H9 (cell line): ENCODE measurements around the gene P4HA2. TPM values are rescaled to one million over a fixed set of nuclear protein-coding genes. Genes with fewer than 3 reads are reported as not detected.

Experiments used
- DNase-seq: peaks from one replicate; pipeline ENCODE4 v3.0.0-alpha.2; 2017
- H2AFZ ChIP-seq: one replicate; pipeline ENCODE4 v1.6.1; 2013; ENCODE audit warnings: mild to moderate bottlenecking, low read length, control low read depth, moderate library complexity
- H2AK5ac ChIP-seq: 2 replicates; pipeline ENCODE4 v1.6.1; 2013; ENCODE audit warnings: low read length, control low read depth, mixed read lengths; ENCODE audit not compliant: insufficient read length
- H2BK120ac ChIP-seq: one replicate; pipeline ENCODE4 v1.6.1; 2013; ENCODE audit warnings: low read depth, mild to moderate bottlenecking, low read length, control low read depth, inconsistent platforms; ENCODE audit not compliant: poor library complexity, severe bottlenecking
- H2BK12ac ChIP-seq: 2 replicates; pipeline ENCODE4 v1.6.1; 2013; ENCODE audit warnings: low read length, control low read depth, mixed read lengths, low read depth; ENCODE audit not compliant: insufficient read length
- H2BK15ac ChIP-seq: 2 replicates; pipeline ENCODE4 v1.6.1; 2013; ENCODE audit warnings: low read depth, low read length, control low read depth
- H2BK20ac ChIP-seq: one replicate; pipeline ENCODE4 v1.6.1; 2013; ENCODE audit warnings: low read depth, mild to moderate bottlenecking, low read length, control low read depth, inconsistent platforms; ENCODE audit not compliant: poor library complexity, severe bottlenecking
- H2BK5ac ChIP-seq: 2 replicates; pipeline ENCODE4 v1.6.1; 2013; ENCODE audit warnings: low read length, control low read depth, mixed read lengths; ENCODE audit not compliant: insufficient read length
- H3K14ac ChIP-seq: 2 replicates; pipeline ENCODE4 v1.6.1; 2013; ENCODE audit warnings: low read length, control low read depth; ENCODE audit not compliant: insufficient read depth
- H3K18ac ChIP-seq: 2 replicates; pipeline ENCODE4 v1.6.1; 2013; ENCODE audit warnings: low read depth, mild to moderate bottlenecking, mixed read lengths, low read length, control low read depth; ENCODE audit not compliant: insufficient read length
- H3K23ac ChIP-seq: 2 replicates; pipeline ENCODE4 v1.6.1; 2013; ENCODE audit warnings: low read length, control low read depth, mixed read lengths, low read depth; ENCODE audit not compliant: insufficient read length
- H3K23me2 ChIP-seq: 2 replicates; pipeline ENCODE4 v1.6.1; 2013; ENCODE audit warnings: low read depth, mild to moderate bottlenecking, mixed read lengths, low read length, control low read depth; ENCODE audit not compliant: insufficient read length, poor library complexity, severe bottlenecking
- H3K27ac ChIP-seq: 2 replicates; pipeline ENCODE4 v1.5.1; 2013; ENCODE audit warnings: low read length, control low read depth, mixed read lengths, low read depth; ENCODE audit not compliant: insufficient read length
- H3K27me3 ChIP-seq: 2 replicates; pipeline ENCODE4 v1.6.1; 2013; ENCODE audit warnings: low read length, control low read depth, inconsistent platforms; ENCODE audit not compliant: insufficient read depth
- H3K4ac ChIP-seq: 2 replicates; pipeline ENCODE4 v1.6.1; 2013; ENCODE audit warnings: low read depth, mild to moderate bottlenecking, control low read depth, inconsistent platforms, low read length, moderate library complexity
- H3K4me1 ChIP-seq: 2 replicates; pipeline ENCODE4 v1.6.1; 2013; ENCODE audit warnings: low read length, control low read depth, inconsistent platforms; ENCODE audit not compliant: insufficient read depth
- H3K4me2 ChIP-seq: 2 replicates; pipeline ENCODE4 v1.6.1; 2013; ENCODE audit warnings: low read length, control low read depth, mixed read lengths; ENCODE audit not compliant: insufficient read length, insufficient read depth
- H3K56ac ChIP-seq: 2 replicates; pipeline ENCODE4 v1.6.1; 2013; ENCODE audit warnings: low read depth, mild to moderate bottlenecking, mixed read lengths, low read length, control low read depth; ENCODE audit not compliant: insufficient read length
- H3K79me1 ChIP-seq: 2 replicates; pipeline ENCODE4 v1.6.1; 2013; ENCODE audit warnings: low read depth, mild to moderate bottlenecking, moderate library complexity, low read length, control low read depth, inconsistent platforms; ENCODE audit not compliant: insufficient read depth, poor library complexity, severe bottlenecking
- H3K79me2 ChIP-seq: 2 replicates; pipeline ENCODE4 v1.6.1; 2013; ENCODE audit warnings: low read length, control low read depth, inconsistent platforms; ENCODE audit not compliant: insufficient read depth
- H3K9ac ChIP-seq: 2 replicates; pipeline ENCODE4 v1.6.1; 2013; ENCODE audit warnings: low read length, control low read depth, mixed read lengths; ENCODE audit not compliant: insufficient read length; ENCODE audit errors: extremely low read depth
- H3K9me3 ChIP-seq: one replicate; pipeline ENCODE4 v1.6.1; 2013; ENCODE audit warnings: low read depth, low read length, inconsistent platforms; ENCODE audit not compliant: control insufficient read depth
- H3T11ph ChIP-seq: one replicate; pipeline ENCODE4 v1.6.1; 2013; ENCODE audit warnings: mild to moderate bottlenecking, low read length, control low read depth, inconsistent platforms
- H4K20me1 ChIP-seq: one replicate; pipeline ENCODE4 v1.6.1; 2013; ENCODE audit not compliant: control insufficient read depth, insufficient read length, insufficient read depth
- H4K5ac ChIP-seq: 2 replicates; pipeline ENCODE4 v1.6.1; 2013; ENCODE audit warnings: low read depth, mild to moderate bottlenecking, mixed read lengths, low read length, control low read depth; ENCODE audit not compliant: insufficient read length
- H4K8ac ChIP-seq: replicated peaks from 2 replicates; pipeline ENCODE4 v1.6.1; 2013; ENCODE audit warnings: low read length, control low read depth, mixed read lengths, low read depth; ENCODE audit not compliant: insufficient read length
- H4K91ac ChIP-seq: 2 replicates; pipeline ENCODE4 v1.6.1; 2013; ENCODE audit warnings: low read depth, mild to moderate bottlenecking, moderate library complexity, mixed read lengths, low read length, control low read depth; ENCODE audit not compliant: insufficient read length
- H3K27ac Mint-ChIP-seq, 3 experiments: 2 replicates in 2 of 3; 3 replicates in 1 of 3; pipeline ENCODE4 v1.8.0; 2020 to 2021; ENCODE audit warnings: mixed read lengths in 3 of 3, mild to moderate bottlenecking in 1 of 3, moderate library complexity in 1 of 3
- H3K27me3 Mint-ChIP-seq: 2 replicates; pipeline ENCODE4 v1.8.0; 2021; ENCODE audit warnings: low read depth, mild to moderate bottlenecking, moderate library complexity, mixed read lengths
- H3K36me3 Mint-ChIP-seq, 3 experiments: 2 replicates in 2 of 3; 3 replicates in 1 of 3; pipeline ENCODE4 v1.8.0; 2020 to 2021; ENCODE audit warnings: low read depth in 3 of 3, mixed read lengths in 3 of 3; ENCODE audit not compliant: insufficient read depth in 1 of 3
- H3K4me1 Mint-ChIP-seq, 2 experiments: 2 replicates each; pipeline ENCODE4 v1.8.0; 2020; ENCODE audit warnings: mixed read lengths in 2 of 2
- H3K4me3 Mint-ChIP-seq, 2 experiments: 2 replicates in 1 of 2; 3 replicates in 1 of 2; pipeline ENCODE4 v1.8.0; 2020 to 2021; ENCODE audit warnings: mild to moderate bottlenecking in 2 of 2, mixed read lengths in 2 of 2, moderate library complexity in 1 of 2
- H3K9me3 Mint-ChIP-seq, 2 experiments: 2 replicates in 1 of 2; 3 replicates in 1 of 2; pipeline ENCODE4 v1.8.0; 2020; ENCODE audit warnings: mild to moderate bottlenecking in 2 of 2, mixed read lengths in 2 of 2, moderate library complexity in 1 of 2
- CTCF ChIP-seq: fragments of 200-600 bp; sonication (generic); conservative IDR thresholded peaks from 3 replicates; pipeline ENCODE4 v1.8.0; 2021; ENCODE audit warnings: antibody characterized with exemption, mild to moderate bottlenecking
- whole genome bisulfite sequencing: extraction: QIAGEN DNeasy Blood & Tissue Kit; methylation state at CpG from one replicate; pipeline ENCODE4 v1.1.7; 2013; ENCODE audit warnings: missing lambda C conversion rate, low lambda C conversion rate, mixed read lengths; ENCODE audit not compliant: insufficient read length; ENCODE audit errors: extremely low coverage; 5-methylcytosine and 5-hydroxymethylcytosine counted together
- total RNA-seq: library from RNA; stranded (reverse); gene quantifications from 2 replicates; pipeline ENCODE4 v1.2.1, GENCODE V29; 2021

The P4HA2 gene
- total RNA-seq, 1 experiment from 2014 or later, result 15.3 TPM

- DNase-seq, result peak; percentile 52
- H2BK15ac ChIP-seq, result no peak overlapping the region
- Mint-ChIP-seq H3K27me3 (peaks cover 4% of the 10 kb centered on the region; the same call in 1 of the 2 replicates), H3K4me3 (no peak overlapping the region), H3K9me3 (no peaks in the 10 kb centered on the region), H3K4me1 (peaks cover 9 to 17% of the 10 kb centered on the region in 2 experiments), H3K27ac (no peak overlapping the region), H3K36me3 (no peaks in the 10 kb centered on the region; a peak in 1 of 7 replicates)
- H3K23me2 ChIP-seq, result no peaks in the 10 kb centered on the region
- no peak overlapping the region for H3K23ac ChIP-seq
- no peak overlapping the region for H2BK20ac ChIP-seq
- H3K9ac ChIP-seq, result no peak overlapping the region
- H4K8ac ChIP-seq, result no peak overlapping the region
- H3K9me3 ChIP-seq, result no peaks in the 10 kb centered on the region
- no peak overlapping the region for H3K18ac ChIP-seq
- no peak overlapping the region for H2AK5ac ChIP-seq
- H3K79me2 ChIP-seq, result no peaks in the 10 kb centered on the region
- no peak overlapping the region for H2BK5ac ChIP-seq
- no peak overlapping the region for H2BK120ac ChIP-seq
- no peaks in the 10 kb centered on the region for H3K79me1 ChIP-seq
- H3K14ac ChIP-seq, result no peak overlapping the region
- no peak overlapping the region for H4K91ac ChIP-seq
- no peaks in the 10 kb centered on the region for H3K4me1 ChIP-seq
- no peak overlapping the region for H3T11ph ChIP-seq
- H2AFZ ChIP-seq, result no peak overlapping the region
- H3K56ac ChIP-seq, result no peak overlapping the region
- TF ChIP-seq CTCF, result no peak
- WGBS, result no CpG with 5 or more reads among the region's 1 CpG
- H3K4ac ChIP-seq, result no peak overlapping the region
- no peak overlapping the region for H4K5ac ChIP-seq
- no peak overlapping the region for H2BK12ac ChIP-seq
- H3K4me2 ChIP-seq, result no peak overlapping the region
- no peak overlapping the region for H3K27ac ChIP-seq
- no peaks in the 10 kb centered on the region for H4K20me1 ChIP-seq
- H3K27me3 ChIP-seq, result no peaks in the 10 kb centered on the region
These were observed 43.1 kb downstream of the P4HA2 start for GRCh38 chr5:132184588-132184987.
